Posterior cingulate gyrus (tissue), 11 donors: ENCODE results near the gene CCDC117.
"Not testable (repeated sequence)": the region's sequence is repeated elsewhere in the genome, so short reads cannot be mapped to it uniquely, and the experiment has no call there.

Source experiments
- DNase-seq, 10 donors: peaks; one replicate each; pipeline versions ENCODE4 v3.0.0 to v3.0.0-alpha.2; 2020 to 2021; ENCODE audit warnings: mixed read lengths in 3 of 10
- intact Hi-C: fragments of 100-400 bp; cut with DNase I; formaldehyde crosslinking; loops from one replicate; pipeline ENCODE4 v1.15.1; 2023

The CCDC117 gene

DNA sequence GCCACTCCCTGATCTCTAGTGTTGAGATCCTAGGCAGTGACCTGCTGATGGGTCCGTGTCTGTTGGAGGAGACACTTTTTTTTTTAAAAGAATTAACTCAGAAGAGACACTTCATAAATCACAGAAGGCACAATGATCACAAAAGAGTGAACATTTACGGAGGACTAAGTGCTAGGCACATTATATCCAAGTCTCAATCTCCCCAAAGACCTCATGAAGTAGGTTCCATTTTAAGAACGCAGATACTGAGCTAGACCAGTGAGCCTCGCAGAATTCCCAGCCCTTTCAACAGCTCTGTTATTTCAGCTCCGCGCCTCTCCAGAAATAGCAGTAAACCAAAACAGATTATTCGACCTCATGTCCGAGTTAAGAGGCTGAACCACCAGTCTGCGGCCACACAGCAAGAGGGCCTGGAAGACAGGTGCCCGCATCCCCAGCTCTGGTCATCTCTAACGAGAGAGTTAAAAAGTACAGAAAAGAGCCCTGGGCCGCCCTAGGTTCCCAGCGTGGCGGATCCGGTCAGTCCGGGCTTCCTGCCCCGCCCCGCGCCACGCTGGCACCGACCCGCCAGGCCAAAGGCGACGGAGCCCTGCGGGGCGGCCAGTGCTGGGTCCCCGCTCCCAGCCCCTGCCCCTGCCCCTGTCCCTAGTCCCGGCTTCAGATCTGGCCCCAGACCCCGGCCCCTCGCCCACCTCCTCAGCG, 27.3 kb downstream of the CCDC117 start:
- intact Hi-C loops: no loop called here

DNA sequence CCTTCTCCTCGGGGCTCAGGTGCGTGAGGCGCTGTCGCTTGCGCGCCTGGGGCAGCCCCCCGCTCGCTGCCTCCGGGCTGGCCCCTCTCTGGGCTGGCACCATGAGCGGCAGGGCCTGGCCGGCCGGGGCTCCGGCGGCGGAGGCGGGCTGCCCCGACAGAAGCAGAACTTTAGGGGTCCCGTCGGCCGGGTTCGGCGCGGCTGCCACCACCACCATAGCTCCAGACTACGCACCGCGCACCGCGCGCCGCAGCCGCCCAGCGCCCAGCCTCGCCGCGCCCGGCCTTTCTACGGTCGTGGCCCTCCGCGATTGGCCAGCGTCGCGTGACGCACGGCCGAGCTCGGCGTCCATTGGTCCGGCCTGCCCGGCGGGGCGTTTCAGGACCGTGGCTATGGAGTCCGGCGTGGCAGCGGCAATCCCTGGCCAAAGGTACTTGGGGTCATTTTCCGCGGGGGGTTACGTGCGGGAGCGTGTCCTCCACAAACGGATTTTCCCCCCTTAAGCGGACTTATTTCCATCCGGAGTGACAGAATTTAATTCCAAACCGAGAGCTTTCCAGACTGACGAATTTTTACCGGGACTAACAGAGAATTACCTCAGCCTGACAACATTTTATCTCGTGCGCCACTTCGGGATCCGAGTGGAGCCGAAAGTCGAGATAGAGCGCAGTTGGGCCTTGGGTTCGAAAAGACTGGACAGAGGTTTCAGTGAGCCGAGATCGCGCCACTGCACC, 28.0 kb downstream of the CCDC117 start, which contains the start of gene XBP1:
TSS of gene XBP1 (minus strand) at position 262 of the 734 bp plus-strand sequence.
- intact Hi-C loops: no loop called here
- peak; percentile 90 to 99 (median 94) for DNase-seq

More for the DNA sequence above, 27.3 kb downstream of the CCDC117 start:
- peak in 8 of 10 donors; percentile 12 to 91 (median 50) for DNase-seq

DNA sequence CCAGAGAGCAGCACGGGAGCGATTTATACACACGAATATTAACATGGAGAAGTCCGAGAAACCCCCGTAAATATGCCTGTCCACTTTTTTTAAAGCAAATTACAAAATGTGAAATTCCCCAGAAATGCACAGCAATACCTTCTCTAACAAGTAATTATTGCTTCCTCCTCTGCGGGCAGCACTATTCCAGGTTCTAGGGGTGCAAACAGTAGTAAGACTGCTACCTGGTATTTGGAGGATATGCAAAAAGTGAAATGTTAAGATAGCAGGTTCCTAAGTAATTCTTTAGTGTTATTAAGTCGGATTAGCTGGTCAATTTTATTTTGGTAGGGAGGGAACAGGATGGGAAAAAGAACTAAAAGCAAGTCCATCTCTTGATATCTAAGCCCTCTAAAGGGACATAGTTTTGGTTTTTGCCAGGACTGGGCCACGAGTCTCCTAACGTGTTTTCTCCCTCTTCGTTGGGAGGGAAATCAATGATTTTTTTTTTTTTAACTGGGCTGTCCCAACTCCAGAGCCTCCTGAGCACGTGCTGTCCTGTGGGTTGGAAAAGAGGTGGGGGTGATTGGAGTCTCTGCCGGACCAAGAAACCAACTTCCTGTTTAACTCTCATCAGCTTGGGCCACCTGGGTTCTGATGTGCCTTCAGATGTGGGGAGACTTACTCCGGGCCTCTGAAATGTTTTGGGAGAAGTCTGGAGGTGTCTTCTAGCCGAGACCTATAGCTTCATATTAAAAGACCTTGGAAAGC, 29.5 kb downstream of the CCDC117 start:
- no peak for DNase-seq
- intact Hi-C loops: no loop called here

DNA sequence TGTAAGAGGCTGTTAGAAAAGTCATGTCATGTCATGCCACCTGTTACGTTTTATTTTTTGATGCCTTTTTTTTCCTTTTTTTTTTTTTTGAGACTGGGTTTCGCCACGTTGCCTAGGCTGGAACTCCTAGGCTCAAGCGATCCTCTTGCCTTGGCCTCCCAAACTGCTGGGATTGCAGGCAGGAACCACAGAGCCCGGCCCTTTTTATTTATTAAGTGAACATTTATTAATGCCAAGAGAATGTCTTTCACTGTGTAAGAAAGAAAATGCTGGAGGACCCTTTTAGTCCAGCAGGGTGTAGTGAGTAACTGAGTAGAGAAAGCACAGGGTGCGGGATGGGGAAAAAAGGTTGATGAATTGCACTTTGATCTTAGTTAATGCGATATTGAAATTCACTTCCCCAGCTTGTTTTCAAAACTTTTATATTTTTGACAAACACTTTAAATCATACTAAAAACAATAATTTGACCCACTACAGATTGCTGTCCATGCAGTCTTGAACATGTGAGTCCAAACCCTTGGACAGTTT, 30.2 kb downstream of the CCDC117 start:
- no peak for DNase-seq

DNA sequence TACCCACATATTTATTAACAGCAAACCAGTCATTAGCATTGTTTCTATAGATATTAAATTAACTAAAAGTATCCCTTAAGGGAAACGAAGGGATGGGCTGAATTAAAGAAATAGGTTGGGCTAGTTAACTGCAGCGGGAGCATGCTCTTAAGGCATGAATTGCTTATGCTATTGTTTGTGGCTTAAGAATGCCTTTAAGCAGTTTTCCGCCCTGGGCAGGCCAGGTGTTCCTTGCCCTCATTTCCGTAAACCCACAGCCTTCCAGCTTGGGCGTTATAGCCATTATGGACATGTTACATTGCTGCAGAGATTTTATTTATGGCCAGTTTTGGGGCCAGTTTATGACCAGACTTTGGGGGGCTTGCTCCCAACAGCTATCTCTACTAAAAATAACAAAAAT, 32.9 kb downstream of the CCDC117 start:
- intact Hi-C loops: not testable (repeated sequence)

More for the DNA sequence above, 30.2 kb downstream of the CCDC117 start:
- intact Hi-C loops: no loop called here

DNA sequence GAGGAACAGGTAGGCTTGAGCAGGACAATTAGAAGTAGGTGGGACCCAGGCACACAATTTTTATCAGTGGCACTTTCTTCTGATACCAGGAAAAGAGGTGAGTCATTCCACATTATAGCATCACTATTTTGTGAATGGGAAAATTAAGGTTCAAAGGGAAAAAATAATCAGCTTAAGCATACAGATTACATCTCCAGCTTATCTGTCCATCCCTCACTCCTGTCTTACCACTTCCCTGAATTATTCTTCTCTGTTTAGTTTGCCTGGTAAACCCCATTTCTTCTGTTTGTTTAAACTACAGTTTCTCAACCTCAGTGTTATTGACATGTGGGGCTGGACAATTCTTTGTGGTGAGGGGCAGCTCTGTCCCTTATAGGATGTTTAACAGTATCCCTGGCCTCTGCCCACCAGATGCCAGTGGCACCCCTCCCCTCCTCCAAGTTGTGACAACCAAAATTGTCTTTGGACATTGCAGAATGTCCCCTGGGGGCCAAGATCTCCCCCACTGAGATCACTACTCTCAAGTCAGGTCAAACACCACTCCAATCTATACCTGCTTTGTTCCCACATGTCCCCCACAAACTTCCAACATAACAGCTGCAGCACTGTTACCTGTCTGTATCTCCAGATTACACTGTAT, 36.3 kb downstream of the CCDC117 start:
- DNase-seq: no peak
- intact Hi-C loops: no loop called here

More for the DNA sequence above, 32.9 kb downstream of the CCDC117 start:
- not testable (repeated sequence) for DNase-seq

DNA sequence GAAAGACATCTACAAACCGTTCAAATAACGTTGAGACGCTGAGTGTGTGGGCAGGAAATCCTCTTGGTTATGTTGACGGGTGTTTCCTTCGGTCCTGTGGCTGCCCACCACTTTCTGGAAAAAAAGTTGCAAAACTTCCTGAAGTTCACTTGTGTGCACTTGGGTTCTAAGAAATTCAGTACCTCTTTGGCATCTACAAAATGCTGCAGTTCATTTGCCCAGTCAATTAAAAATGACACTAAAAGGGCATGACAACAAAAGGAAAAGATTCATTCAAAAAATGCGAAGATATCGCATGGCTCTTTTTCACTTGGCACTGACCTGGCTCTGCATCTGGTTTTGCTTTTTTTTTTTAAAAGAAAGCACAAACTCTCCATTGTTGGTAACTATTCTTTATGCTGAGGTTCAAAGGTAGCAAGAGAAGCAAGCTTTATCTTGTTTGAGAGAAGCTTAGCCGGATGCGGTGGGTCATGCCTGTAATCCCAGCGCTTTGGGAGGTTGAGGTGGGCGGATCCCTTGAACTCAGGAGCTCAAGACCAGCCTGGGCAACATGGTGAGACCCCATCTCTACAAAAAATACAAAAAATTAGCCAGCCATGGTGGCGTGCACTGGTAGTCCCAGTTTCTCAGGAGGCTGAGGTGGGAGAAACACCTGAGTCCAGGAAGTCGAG, 38.5 kb downstream of the CCDC117 start:
- intact Hi-C loops: no loop called here
- no peak for DNase-seq

DNA sequence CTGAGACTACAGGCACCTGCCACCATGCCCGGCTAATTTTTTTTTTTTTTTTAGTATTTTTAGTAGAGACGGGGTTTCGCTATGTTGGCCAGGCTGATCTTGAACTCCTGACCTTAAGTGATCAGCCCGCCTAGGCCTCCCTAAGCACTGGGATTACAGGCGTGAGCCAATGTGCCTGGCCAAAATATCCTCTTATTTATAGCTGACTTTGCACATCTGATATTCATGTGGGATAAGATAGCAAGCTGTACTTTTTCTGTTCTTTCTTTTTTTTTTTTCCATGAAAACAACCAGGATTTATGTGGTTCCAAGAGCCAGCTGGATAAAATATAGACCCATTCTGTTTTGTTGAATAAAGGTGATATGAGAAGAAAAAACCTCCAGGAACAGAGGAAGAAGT, 40.0 kb downstream of the CCDC117 start:
- no peak for DNase-seq
- intact Hi-C loops: no loop called here

DNA sequence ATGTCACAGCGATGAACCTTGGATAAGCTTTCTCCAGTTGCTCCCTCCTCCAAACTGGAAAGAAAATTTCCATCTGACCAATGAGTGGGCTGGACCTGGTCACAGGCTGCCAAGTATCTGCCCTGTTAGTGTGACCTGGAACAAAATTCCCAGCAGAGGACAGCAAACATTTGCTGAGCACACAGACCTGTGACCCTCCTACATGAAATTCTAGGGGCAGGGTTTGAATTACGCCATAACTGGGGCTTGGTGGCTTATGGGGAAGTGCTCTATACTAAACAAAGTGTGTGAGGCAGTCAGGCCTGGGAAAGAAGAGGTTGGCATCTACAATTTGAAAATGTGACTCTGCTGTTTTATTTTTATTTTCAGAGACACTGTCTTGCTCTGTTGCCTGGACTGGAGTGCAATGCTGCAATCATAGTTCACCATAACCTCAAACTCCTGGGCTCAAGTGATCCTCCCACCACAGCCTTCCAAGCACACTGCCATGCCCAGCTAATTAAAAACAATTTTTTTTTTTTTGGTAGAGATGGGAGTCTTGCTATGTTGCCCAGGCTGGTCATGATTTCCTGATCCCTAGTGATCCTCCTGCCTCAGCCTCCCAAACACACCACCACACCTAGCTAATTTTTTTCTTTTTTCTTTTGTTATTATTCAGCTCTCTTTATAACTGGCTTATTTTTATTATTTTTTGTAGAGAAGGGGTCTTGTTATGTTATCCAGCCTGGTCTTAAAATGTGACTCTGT, 41.5 kb downstream of the CCDC117 start:
- intact Hi-C loops: no loop called here
- no peak for DNase-seq

DNA sequence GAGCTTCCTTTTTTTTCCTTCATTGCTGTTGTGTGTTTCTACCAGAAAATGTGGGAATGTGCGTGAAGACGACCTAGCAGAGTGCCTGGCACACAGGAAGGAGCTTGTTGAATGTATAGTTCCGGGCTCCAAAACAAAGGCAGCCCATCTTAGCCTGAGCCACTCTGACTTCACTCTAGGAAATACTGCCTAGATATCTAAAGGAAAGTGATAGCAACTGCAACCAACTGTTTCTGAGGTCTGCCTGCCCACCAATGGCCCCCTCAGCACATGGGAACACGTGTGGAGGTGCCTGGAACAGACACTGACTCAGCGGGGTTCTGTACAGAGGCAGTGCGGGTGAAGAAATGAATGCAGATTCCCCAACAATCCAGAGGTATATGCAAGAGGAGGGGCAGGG, 42.6 kb downstream of the CCDC117 start:
- intact Hi-C loops: no loop called here
- DNase-seq: no peak

DNA sequence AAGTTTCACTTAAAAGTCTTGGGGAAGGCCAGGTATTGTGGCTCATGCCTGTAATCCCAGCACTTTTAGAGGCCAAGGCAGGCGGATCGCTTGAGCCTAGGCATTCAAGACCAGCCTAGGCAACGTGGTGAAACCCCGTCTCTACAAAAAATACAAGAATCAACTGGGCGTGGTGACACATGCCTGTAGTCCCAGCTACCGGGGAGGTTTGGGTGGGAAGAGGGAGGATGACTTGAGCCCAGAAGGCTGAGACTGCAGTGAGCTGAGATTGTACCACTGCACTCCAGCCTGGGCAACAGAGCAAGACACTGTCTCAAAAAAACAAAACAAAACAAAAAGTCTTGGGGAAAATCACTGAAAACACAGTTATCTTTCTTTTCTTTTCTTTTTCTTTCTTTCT, 43.2 kb downstream of the CCDC117 start:
- intact Hi-C loops: no loop called here
- DNase-seq: no peak

DNA sequence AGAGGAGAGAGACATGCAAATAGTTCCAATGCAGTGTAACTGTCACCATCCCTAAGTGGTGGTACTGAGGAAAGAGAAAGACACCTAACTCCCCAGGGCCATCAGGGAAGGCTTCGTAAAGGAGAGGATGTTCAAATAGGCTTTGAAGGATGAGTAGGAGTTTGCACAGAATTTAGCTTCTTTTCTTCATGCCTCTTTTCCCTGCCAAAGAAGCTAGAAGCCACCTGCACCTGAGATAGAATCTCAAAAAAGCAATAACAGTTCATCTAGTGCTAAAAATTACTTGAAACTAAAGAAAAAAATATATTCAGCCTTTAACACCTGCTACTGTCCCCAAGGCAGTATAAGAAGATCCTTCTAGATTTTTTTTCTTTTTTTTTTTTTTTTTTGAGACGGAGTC, 44.6 kb downstream of the CCDC117 start:
- no peak for DNase-seq
- intact Hi-C loops: no loop called here

DNA sequence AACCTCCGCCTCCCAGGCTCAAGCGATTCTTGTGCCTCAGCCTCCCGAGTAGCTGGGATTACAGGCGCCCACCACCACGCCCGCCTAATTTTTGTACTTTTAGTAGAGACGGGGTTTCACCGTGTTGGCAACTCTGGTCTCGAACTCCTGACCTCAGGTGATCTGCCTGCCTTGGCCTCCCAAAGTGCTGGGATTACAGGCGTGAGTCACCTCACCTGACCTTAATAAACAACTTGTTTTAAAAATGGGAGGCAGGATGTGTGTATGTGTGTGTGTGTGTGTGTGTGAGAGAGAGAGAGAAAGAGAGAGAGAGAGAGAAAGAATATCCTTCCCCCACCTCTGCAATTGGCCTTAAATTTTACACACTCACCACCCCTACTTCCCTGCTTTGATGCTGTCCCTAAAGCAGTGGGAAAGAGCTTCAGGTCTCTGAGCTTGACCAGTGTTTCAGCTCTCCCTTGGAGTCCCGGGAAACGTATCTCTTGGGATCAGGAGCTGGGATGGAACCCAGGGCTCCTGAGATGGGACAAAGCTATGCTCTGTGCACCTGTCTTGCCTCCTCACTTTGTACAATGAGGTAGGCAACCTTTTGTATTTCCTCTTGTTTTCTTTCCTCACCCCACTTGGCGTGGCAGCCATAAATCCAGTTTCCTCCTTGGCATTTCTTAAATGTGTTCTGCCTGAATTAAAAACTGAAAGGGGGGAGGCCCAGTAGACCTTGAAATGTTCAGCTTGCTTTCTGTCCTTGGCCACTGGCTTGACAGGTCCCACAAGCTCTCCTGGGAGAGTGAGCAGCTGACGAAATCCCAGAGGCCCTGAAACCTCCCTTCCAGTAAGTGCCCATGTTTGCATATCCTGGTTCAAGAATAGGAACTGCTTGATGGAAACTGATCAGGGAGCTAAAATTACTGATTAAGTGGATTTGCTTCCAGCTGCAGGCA, 45.7 kb downstream of the CCDC117 start:
- intact Hi-C loops: no loop called here
- DNase-seq: no peak

DNA sequence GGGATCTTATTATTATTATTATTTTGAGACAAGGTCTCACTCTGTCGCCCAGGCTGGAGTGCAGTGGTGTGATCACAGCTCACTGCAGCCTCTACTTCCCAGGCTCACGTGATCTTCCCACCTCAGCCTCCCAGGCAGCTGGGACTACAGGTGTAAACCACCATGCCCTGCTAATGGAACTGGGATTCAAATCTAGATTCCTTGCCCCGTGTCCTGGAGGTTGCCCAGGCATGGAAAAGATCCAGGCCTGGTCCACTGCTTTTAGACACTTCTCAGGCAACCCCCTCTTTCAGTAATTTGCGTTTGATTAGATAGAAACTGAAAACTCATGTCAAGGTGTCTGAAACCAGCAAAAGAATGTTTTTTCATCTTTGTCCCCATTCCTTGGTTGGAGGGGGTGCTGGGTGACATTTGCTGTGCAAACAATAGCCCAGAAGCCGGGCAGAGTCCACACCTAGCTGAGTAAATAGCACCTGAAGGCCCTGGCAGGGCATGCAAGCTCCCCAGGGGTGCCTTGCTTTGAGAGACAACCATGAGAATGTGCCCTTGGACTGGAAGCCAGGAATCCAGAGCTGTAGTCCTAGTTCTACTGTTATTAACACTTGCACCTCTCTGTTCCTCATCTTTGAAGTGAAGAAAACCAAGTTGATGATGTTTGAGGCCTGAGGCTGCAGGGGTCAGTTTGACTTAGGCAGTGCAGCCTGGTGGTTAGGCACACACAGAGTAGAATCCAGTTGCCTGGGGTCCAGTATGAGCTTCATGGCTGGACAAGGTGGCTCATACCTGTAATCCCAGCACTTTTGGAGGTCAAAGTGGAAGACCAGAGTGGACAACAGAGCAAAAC, 47.0 kb downstream of the CCDC117 start:
- no peak for DNase-seq
- intact Hi-C loops: no loop called here

DNA sequence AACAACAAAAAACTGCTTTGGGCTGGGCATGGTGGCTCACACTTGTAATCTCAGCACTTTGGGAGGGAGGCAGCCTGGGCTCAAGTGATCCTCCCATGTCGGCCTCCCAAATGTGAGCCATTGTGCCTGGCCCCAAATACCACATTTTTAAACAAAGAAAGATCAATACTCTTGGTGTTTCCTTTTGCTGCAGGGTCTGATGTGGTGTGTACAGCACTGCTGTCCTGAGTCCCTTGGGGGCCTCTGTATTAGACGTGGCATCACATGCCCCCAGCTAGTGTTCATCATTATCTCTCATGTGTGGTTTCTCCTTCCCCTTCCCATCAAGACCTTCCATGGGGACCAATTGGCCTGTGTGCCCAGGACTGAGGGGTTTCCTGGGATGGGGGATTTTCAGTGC, 48.4 kb downstream of the CCDC117 start:
- intact Hi-C loops: no loop called here
- DNase-seq: no peak

DNA sequence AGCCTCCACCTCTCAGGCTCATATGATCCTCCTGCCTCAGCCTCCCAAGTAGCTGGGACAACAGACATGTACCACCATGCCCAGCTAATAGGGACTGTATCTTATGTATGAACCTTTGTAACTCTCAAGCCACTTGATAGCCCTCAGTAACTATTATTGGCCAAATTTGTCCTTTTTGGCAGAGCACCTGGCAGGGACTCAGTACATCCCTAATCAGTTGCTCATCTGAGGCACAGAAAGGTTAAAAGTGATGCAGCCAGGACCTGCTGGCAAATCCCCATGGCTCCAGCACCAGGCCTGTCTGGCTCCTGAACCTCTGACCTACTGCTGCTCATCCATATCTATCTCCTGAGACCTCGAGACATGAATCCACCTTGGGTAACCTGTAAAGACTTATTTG, 49.0 kb downstream of the CCDC117 start:
- intact Hi-C loops: no loop called here
- DNase-seq: no peak

DNA sequence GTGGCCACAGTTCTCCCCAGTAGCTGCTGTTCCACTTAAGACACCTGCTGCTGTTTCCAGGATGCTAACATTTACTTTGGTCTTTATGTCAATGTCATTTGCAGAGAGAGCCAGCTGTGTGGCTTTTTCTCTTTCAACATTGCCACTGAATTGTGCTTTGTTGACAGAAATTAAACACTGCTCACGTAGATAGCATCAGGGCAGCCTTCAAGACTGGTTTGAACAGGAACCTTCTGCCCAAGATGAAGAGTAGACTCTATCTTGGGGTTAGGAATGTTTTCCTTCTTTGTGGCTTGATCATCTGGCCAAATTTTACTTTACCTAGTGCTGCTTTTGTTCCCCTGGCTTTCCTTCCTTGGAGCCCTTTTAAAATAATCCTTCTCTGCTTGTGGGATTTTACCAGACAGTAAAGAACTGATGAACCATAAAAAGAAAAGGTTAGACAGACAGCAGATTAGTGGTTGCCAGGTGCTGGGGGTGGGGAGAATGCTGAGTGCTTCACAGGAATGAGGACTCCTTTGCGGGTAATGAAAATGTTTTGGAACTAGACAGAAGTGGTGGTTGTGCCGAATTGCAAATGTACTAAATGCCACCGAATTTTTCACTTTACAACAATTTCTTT, 50.5 kb downstream of the CCDC117 start:
- no peak for DNase-seq
- intact Hi-C loops: no loop called here
